ENCODE data around the gene SMCO4.

Gene SMCO4

DNA sequence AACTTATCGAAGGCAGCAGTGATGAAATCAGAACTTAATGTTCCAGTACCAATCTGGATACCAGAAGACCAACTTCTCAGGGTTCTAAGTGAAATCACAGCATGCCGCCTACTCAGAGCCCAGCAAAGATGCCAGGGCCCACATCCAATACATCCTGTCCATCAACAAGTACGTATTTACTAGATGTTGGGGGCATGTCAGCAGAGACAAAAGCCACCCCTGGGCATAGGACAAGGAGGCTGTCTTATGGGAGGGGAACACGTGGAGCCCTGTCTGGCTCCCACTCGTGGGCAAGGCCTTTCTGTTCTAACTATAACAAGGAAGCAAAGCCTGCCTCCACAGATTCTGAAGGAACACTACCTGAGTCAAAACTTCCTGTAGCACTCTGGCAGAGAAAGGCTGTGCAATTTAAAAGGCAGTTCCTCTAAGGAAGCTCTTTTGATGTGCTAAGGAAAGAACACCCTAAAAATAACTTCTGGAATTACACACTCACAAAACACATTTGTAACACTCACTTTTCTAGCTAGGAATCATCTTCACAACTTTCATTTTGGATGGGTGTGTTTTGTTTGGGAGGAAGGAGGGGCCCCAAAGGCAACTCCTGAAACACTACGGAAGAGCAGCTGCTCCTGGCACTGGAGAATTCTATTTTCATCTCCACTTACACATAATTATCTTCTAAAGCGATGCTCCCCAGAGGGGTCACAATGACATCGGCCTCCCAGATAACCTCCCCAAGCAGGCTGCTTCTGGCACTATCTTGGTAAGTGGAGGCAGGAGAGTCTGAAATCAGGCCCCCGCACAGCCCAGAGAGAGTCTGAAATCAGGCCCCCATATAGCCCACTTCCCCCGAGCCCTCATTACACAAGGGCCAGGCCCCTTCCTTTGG lies 14.2 kb downstream of the SMCO4 start:
- no peak for FAIRE-seq
- no peak for DNase-seq (ENCODE audit: low spot score)

GRCh38 chr11:93528252-93528651 lies 14.9 kb downstream of the SMCO4 start:
- FAIRE-seq: no peak

GRCh38 chr11:93526641-93527583 lies 16.3 kb downstream of the SMCO4 start:
- no peak for FAIRE-seq

More at GRCh38 chr11:93528252-93528651, 14.9 kb downstream of the SMCO4 start:
- no peak for DNase-seq (ENCODE audit: low spot score)

GRCh38 chr11:93526346-93526633 lies 16.9 kb downstream of the SMCO4 start:
- FAIRE-seq: no peak

More at GRCh38 chr11:93526641-93527583, 16.3 kb downstream of the SMCO4 start:
- no peak for DNase-seq (ENCODE audit: low spot score)

DNA sequence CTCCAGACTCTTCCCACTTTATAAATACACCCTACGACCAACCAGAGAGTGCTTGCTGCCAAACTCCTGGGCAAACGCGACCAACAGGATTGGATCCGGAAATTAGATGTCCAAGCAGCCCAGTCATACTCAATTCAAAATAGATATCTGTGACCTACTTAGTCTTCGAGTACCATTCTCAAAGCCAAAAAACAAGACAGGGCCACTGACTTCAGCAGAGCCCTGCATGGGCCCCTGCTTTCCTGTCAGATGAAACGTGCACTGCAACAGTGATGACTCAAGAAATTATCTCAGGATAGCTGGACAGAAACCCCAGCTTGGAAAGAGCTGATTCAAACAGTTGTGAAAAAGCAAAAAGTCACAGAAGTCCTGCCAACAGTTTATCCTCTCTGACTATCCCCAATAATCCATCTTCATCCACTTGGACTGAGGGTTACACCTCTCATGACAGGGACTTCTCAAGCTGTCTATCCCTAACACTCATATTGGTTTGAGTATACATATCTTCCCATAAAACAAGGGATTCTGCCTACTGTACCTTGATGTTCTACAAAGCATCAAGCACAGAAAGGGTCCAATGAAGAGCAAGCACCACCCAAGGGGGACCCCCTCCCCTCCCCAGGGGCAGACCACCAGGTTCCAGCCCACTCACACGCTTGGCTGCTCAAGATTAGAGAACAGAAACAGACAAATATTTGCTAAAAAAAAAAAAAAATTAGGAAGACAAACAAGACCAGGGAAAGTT lies 17.4 kb downstream of the SMCO4 start:
- DNase-seq (ENCODE audit: low spot score): no peak
- FAIRE-seq: no peak

More at GRCh38 chr11:93526346-93526633, 16.9 kb downstream of the SMCO4 start:
- DNase-seq (ENCODE audit: low spot score): no peak

GRCh38 chr11:93524858-93525257 lies 18.3 kb downstream of the SMCO4 start:
- no peak for FAIRE-seq
- DNase-seq (ENCODE audit: low spot score): no peak

- FAIRE-seq (no peak), DNase-seq (ENCODE audit: low spot score) (no peak)
Observed at GRCh38 chr11:93524173-93524536, 19.0 kb downstream of the SMCO4 start.

DNA sequence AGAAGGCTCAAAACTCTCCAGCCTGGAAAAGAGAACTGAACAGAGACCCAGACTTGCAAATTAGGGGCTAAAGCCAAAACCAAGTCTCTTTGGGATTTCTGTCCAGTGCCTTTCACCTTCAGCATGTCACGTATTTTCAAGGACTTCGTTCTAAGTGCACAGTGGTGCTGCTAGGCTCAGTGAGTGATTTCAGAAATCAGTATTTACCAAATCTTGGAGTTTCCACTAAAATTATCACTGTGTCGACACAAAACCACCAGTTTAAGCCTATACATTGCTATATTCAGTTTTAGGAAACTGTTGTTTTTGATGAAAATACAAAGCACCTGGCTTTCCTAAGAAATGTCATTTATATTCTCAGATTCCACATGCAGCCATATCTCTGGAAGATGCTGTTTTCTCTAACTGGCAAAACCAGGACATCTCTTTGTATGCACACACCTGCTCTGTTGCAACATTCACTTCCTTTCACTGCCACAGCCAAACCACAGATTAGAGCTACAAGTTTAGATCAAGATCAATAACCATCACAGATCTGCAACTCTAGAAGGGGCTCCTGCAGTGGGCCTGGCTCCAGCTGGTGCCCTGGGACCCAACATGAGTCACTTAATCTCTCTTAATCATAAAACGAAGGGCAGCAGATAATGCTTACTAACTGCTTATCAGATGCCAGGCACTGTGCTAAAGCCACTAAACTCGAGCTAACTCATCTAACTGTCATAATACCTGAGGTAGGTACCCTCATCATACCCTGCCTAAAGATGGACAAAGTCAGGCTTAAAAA lies 22.3 kb downstream of the SMCO4 start:
- DNase-seq (ENCODE audit: low spot score): no peak
- FAIRE-seq: no peak

GRCh38 chr11:93519179-93519578 lies 24.0 kb downstream of the SMCO4 start:
- DNase-seq (ENCODE audit: low spot score): no peak
- no peak for FAIRE-seq

DNA sequence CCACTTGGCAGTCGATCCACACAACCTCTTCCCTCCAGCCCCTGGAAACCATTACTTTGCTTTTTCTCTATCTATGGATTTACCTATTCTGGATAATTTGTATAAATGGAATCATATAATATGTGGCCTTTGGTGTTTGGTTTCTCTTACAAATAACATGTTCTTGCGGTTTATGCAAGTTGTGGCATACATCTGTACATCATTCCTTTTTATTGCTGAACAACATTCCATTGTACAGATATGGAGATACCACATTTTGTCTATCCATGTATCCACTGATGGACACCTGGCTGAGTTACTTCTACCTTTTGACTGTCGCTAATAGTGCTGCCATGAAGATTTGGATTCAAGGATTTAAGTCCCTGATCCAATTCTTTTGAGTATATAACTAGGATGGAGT lies 25.1 kb downstream of the SMCO4 start:
- FAIRE-seq: no peak
- no peak for DNase-seq (ENCODE audit: low spot score)

DNA sequence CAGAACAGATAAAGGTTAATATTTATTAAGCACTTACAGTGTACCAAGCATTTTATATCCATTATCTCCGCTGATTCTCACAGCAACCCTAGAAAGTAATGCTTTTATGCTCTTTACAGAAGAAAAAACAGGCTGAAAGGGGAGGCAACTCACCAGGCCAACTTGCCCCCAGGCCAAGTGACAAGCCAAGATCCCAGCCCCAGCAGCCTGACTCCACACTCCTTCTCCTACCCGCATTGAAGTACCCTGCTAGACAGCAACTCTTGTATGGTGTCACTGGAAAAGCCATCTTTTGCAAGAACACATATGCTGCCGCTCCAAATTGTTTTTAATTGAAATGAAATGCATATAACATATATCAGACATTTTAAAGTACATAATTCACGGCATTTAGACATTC lies 25.6 kb downstream of the SMCO4 start:
- FAIRE-seq (no peak), DNase-seq (ENCODE audit: low spot score) (no peak)

DNA sequence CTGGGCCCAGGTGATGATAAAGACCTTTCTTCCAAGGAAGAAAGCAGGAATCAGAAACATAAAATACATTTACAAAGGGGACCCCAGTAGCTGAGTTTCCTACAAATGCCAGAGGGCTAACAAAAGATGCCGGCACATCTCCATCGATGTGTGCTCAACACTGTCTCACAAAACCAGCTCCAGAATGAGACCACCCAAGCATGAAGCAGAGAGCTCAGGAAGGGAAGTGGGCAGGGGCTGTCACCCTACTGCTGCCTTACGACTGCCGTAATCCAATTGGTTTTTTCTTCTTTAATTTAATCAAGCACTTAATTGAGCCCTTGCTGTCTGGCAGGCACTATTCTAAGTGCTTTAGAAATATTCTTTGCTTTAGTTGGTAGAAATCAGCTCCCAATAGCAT lies 26.1 kb downstream of the SMCO4 start:
- DNase-seq (ENCODE audit: low spot score) (no peak), FAIRE-seq (no peak)

DNA sequence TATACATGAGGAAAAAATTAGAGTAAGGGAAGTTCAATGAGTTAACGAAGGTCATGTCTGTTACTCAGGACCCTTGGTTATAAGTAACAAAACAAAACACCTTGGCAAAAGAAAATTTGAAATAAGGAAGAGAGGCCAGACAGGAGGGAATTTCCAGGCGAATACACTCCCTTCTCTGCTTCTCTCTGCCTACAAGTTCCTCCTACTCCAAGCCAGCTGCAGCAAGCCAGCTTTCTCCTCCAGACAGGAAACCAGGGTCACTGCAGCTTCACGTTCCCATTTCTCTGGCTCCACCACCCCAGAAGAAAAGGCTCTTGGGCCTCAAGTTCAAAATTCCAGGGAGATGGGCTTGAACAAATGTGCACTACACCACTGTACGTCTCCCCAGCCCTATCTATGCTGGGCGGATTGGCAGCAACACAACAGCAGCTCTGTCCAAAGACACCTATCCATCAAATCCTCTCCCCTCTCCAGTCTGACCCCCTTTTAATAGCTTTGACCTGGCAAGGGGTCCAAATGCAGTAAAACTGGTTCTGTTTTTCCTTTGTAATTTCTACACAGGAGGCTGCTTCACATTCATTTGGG lies 27.7 kb downstream of the SMCO4 start:
- DNase-seq (ENCODE audit: low spot score) (no peak), FAIRE-seq (no peak)

DNA sequence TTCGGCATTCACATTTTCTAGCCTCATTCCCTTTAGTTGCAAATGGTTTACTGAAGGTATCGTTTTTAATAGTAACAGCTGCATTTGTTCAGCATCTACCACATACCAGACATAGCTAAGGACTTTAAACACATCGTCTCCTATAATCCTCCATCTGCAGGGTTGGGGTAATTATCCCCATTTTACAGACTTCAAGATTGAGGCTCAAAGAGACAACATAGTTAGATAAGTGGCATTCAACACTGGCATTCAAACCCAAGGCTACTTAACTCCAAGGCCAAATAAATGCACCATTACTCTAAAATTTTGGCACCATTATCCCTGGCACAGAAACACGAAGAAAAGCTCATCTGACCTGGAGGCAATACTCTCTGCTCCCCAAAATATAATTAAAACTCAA lies 28.5 kb downstream of the SMCO4 start:
- DNase-seq (ENCODE audit: low spot score) (no peak), FAIRE-seq (no peak)

DNA sequence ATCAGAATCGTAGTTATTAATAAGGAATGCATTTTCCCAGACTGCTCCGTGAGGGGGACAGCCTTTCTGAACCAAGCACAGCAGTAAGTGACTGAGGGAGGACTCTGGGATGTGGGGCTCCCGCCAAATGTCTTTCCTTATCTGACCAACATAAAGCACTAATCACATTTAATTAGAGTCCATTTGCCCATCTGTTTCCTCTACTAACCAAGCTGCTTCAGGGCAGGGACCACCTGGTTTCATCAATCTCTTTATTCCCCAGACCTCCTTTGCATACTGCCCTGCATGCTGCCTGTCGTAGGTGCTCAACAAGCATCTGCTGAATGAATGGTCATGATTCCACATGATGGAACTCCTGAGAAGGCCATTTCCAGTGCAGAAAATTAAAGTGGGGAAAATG lies 29.4 kb downstream of the SMCO4 start:
- FAIRE-seq (no peak), DNase-seq (ENCODE audit: low spot score) (no peak)

DNA sequence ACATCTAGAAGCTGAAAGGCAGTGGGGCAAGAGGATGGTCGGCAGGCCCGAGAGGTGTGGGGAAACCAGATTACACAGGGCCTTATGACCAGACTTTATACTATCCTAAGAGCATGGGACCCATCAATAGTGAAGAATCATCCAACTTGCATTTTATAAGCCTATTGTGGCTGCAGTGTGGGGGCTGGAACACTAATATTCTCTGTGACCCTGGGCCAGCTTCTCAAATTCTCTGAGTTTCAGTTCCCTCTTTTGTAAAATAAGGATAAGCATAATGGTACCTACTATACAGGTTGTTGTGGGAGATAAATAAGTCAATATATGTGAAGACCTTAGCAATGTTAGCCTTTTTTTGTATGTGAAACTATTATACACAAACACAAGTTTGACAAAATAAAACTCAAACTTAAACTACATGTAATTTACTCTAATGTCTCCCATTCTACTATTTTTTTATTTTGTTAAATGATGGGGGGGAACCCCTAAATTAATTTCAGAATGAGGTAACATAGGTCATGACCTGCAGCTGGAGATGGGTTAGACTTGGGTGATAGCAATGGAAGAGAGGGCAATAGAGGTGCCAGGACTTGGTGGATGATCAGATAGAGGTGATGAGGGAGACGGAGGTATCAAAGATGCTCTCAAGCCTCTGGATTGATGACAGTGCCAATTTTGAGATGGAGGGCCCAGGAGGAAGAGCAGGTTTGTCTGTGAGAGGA lies 30.1 kb downstream of the SMCO4 start:
- FAIRE-seq (no peak), DNase-seq (ENCODE audit: low spot score) (no peak)

GRCh38 chr11:93512073-93512475 lies 31.1 kb downstream of the SMCO4 start:
- no peak for FAIRE-seq

DNA sequence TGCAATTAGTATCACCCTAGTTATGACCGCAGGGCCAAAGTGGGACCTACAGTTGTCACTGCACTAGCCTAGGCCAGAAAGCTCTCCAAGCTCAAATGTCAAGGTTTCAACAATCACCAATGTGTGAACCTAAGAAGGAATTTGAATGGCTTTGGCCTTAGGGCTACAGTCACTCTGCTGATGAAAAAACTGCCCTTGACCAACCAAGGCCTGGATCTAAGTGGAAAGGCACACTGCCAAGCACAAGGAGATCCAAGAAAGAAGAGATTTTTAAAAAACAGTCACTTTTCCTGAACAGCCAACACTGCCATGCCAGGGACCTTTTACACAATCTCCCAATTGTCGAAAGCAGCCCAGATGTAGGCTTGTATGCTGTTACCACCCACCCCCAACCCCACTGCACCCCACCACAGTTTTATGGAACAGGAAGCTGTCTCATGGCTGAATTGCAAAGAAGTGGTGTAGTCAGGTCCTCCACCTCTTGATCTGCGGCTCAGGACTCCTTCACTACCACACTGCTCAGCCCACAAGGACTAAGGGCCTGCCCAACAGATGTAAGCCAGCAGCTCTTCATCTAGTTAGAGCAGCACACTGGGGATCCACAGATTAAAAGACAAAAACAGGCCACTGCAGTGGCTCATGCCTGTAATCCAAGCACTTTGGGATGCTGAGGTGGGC lies 32.9 kb downstream of the SMCO4 start:
- no peak for DNase-seq (ENCODE audit: low spot score)
- FAIRE-seq: no peak

More at GRCh38 chr11:93512073-93512475, 31.1 kb downstream of the SMCO4 start:
- DNase-seq (ENCODE audit: low spot score): no peak

DNA sequence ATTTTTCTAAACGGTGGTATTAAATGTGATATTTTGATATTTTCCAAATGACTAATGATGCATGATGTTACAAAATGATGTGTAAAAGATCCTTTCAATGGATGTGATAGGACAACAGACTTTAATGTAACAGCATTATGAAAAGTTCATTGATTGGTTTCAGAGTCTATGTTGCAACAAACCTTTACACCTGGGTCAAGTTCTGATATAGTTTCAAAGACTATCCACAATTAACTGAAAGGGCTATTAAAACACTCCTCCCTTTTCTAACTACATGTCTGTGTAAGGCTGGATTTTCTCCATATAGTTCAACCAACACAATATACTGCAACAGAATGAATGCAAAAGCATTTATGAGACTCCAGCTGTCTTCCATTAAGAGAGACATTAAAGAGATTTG lies 35.7 kb downstream of the SMCO4 start:
- no peak for DNase-seq (ENCODE audit: low spot score)
- no peak for FAIRE-seq
